ENCODE measurements around the gene GRAMD1B.
"Not testable (repeated sequence)": the region's sequence is repeated elsewhere in the genome, so short reads cannot be mapped to it uniquely, and the experiment has no call there.

GRCh38 chr11:123456448-123456847, 26.4 kb downstream of the GRAMD1B start:
- not testable (repeated sequence) for TF ChIP-seq EP300 (IDR thresholded peaks at IDR 0.05); POLR2A (IDR thresholded peaks at IDR 0.05; ENCODE audit: low read depth)
